Measurements from ENCODE around the gene HBD. TPM values are rescaled to one million over a fixed set of nuclear protein-coding genes. Genes with fewer than 3 reads are reported as not detected.
A peak's percentile ranks its signal among the peaks of the same experiment; 100 is the strongest.

HBD gene
- total RNA-seq, 1 experiment from 2014 or later: not detected

DNA sequence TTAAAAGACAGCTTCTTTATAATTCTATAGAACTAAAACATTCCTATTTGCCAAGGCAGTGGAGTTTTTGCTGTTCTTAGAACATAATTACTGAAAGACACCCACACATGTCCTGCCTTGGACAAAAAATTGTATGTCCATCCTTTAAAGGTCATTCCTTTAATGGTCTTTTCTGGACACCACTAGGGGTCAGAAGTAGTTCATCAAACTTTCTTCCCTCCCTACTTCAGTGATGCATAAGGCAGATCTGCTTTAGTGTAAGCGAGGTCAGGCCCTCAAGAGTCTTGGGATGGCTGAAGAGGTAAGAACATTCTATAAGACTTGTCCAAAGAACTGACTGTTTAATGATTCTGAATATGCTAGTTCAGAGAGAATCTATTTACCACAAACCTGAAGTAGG is 29.5 kb downstream of the HBD start:
- H3K4me1 ChIP-seq (ENCODE audit: low read length): no peaks in the 10 kb centered on the region

GRCh38 chr11:5203366-5203765 is 30.9 kb downstream of the HBD start:
- Histone ChIP-seq H4K20me1 (ENCODE audit: insufficient read depth, low read depth, low read length) (no peaks in the 10 kb centered on the region), H3K9ac (ENCODE audit: low read length) (no peak overlapping the region), H2AFZ (ENCODE audit: low read length) (no peak overlapping the region), H3K9me2 (replicated peaks; ENCODE audit: insufficient read depth, low read length) (no peaks in the 10 kb centered on the region), H3K79me2 (ENCODE audit: low read length) (no peaks in the 10 kb centered on the region), H3K9me3 (ENCODE audit: low read length) (no peaks in the 10 kb centered on the region), H3K4me3 (ENCODE audit: low read length) (no peak overlapping the region), H3K27ac (ENCODE audit: low read length) (no peak overlapping the region), H3K4me1 (ENCODE audit: low read length) (no peaks in the 10 kb centered on the region), H3K27me3 (ENCODE audit: low read length) (no peaks in the 10 kb centered on the region), H3K4me2 (ENCODE audit: low read depth, low read length, poor library complexity, severe bottlenecking) (no peak overlapping the region), H3K36me3 (ENCODE audit: insufficient read depth, low read length) (no peaks in the 10 kb centered on the region)
- DNase-seq: no peak

More for the DNA sequence above, 29.5 kb downstream of the HBD start:
- Histone ChIP-seq H3K27me3 (ENCODE audit: low read length) (no peaks in the 10 kb centered on the region), H3K4me3 (ENCODE audit: low read length) (no peak overlapping the region), H3K27ac (ENCODE audit: low read length) (no peak overlapping the region), H3K36me3 (ENCODE audit: insufficient read depth, low read length) (no peaks in the 10 kb centered on the region), H2AFZ (ENCODE audit: low read length) (no peak overlapping the region), H3K4me2 (ENCODE audit: low read depth, low read length, poor library complexity, severe bottlenecking) (no peak overlapping the region), H3K9ac (ENCODE audit: low read length) (no peak overlapping the region), H4K20me1 (ENCODE audit: insufficient read depth, low read depth, low read length) (no peaks in the 10 kb centered on the region), H3K9me3 (ENCODE audit: low read length) (no peaks in the 10 kb centered on the region), H3K9me2 (replicated peaks; ENCODE audit: insufficient read depth, low read length) (no peaks in the 10 kb centered on the region), H3K79me2 (ENCODE audit: low read length) (no peaks in the 10 kb centered on the region)
- DNase-seq: peak; percentile 66

DNA sequence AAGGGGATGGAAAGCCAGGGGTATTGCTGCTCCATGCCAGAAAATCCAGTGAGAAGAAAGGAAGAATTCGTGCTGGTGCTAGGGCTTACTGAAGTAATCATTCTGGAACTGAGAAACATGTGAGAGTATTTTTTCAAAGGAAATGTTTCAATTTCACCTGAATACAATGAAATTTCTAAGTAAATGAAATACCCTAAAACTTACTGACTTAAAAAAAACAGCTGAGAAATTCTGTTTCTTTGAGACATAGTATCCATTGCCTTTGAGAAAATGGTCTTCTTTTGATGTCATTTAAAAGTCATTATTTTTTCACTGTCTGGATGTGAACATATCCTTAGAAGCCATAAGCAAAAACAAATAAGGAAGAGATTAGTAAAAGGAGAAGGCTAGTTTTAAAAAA is 33.7 kb downstream of the HBD start, which contains the start of gene OR51V1:
Gene OR51V1 (minus strand): TSS at position 101 of the 400 bp plus-strand sequence. CDS start 0 bp downstream, at position 101.
- Histone ChIP-seq H3K27me3 (ENCODE audit: low read length) (no peaks in the 10 kb centered on the region), H3K4me3 (ENCODE audit: low read length) (no peak within 1 kb of the TSS), H3K36me3 (ENCODE audit: insufficient read depth, low read length) (no peaks in the 10 kb centered on the region), H3K9me2 (replicated peaks; ENCODE audit: insufficient read depth, low read length) (no peaks in the 10 kb centered on the region), H3K9me3 (ENCODE audit: low read length) (no peaks in the 10 kb centered on the region), H3K4me1 (ENCODE audit: low read length) (no peaks in the 10 kb centered on the region), H3K9ac (ENCODE audit: low read length) (no peak within 1 kb of the TSS), H4K20me1 (ENCODE audit: insufficient read depth, low read depth, low read length) (no peaks in the 10 kb centered on the region), H2AFZ (ENCODE audit: low read length) (no peak within 1 kb of the TSS), H3K27ac (ENCODE audit: low read length) (no peak within 1 kb of the TSS), H3K4me2 (ENCODE audit: low read depth, low read length, poor library complexity, severe bottlenecking) (no peak within 1 kb of the TSS), H3K79me2 (ENCODE audit: low read length) (no peaks in the 10 kb centered on the region)
- DNase-seq: no peak

DNA sequence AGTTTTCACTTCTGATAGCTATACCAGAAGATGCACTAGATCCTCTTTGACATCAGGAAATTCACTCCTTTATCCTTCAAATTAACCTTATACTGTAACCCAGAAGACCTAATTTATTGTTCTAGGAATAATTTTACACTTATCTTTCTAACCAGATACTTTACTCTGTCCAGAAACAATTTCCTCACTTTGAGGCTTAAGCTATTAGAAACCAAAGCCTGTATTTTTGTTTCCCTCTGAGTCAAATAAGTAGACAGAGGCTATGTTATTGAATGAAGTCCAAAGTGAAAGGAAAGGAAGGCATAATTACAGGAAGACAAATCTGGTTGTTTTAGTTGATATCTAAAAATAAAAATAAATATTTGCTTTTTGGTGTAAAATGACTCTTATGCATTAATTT is 36.0 kb downstream of the HBD start:
- H3K79me2 ChIP-seq (ENCODE audit: low read length): no peaks in the 10 kb centered on the region
- H2AFZ ChIP-seq (ENCODE audit: low read length): no peak overlapping the region
- no peak for DNase-seq

DNA sequence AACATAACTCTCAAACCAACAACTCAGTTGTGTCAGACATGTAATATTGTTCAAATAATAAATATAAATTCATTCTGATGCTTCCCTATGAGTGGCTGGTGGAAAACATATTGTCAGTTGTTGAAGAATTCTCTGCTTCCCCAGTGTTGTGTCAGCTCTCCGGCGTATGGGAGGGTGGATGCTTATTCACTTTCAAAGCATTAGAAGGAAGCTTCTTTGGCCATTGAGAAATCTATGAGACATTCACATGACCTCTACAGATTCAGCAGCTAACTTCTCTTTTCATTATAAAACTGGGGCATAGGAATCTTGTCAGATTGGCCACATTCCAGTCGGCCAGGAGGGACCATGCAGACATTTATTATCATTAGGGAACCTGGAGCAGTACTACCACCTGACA is 36.7 kb downstream of the HBD start:
- H3K36me3 ChIP-seq (ENCODE audit: insufficient read depth, low read length): no peaks in the 10 kb centered on the region
- H3K9me3 ChIP-seq (ENCODE audit: low read length): no peaks in the 10 kb centered on the region
- no peak overlapping the region for H3K4me2 ChIP-seq (ENCODE audit: low read depth, low read length, poor library complexity, severe bottlenecking)
- H3K4me1 ChIP-seq (ENCODE audit: low read length): no peaks in the 10 kb centered on the region
- H3K9ac ChIP-seq (ENCODE audit: low read length): no peak overlapping the region
- H3K9me2 ChIP-seq (replicated peaks; ENCODE audit: insufficient read depth, low read length): no peaks in the 10 kb centered on the region
- H4K20me1 ChIP-seq (ENCODE audit: insufficient read depth, low read depth, low read length): no peaks in the 10 kb centered on the region
- H3K27me3 ChIP-seq (ENCODE audit: low read length): no peaks in the 10 kb centered on the region
- no peak for DNase-seq
- no peak overlapping the region for H3K27ac ChIP-seq (ENCODE audit: low read length)
- H2AFZ ChIP-seq (ENCODE audit: low read length): no peak overlapping the region
- no peak overlapping the region for H3K4me3 ChIP-seq (ENCODE audit: low read length)
- no peaks in the 10 kb centered on the region for H3K79me2 ChIP-seq (ENCODE audit: low read length)

More for the DNA sequence above, 36.0 kb downstream of the HBD start:
- Histone ChIP-seq H3K27ac (ENCODE audit: low read length) (no peak overlapping the region), H3K36me3 (ENCODE audit: insufficient read depth, low read length) (no peaks in the 10 kb centered on the region), H3K4me3 (ENCODE audit: low read length) (no peak overlapping the region), H3K27me3 (ENCODE audit: low read length) (no peaks in the 10 kb centered on the region), H3K4me2 (ENCODE audit: low read depth, low read length, poor library complexity, severe bottlenecking) (no peak overlapping the region), H4K20me1 (ENCODE audit: insufficient read depth, low read depth, low read length) (no peaks in the 10 kb centered on the region), H3K9me2 (replicated peaks; ENCODE audit: insufficient read depth, low read length) (no peaks in the 10 kb centered on the region), H3K9me3 (ENCODE audit: low read length) (no peaks in the 10 kb centered on the region), H3K9ac (ENCODE audit: low read length) (no peak overlapping the region), H3K4me1 (ENCODE audit: low read length) (no peaks in the 10 kb centered on the region)

- Histone ChIP-seq H3K4me3 (ENCODE audit: low read length) (no peak overlapping the region), H3K36me3 (ENCODE audit: insufficient read depth, low read length) (no peaks in the 10 kb centered on the region), H3K9me2 (replicated peaks; ENCODE audit: insufficient read depth, low read length) (no peaks in the 10 kb centered on the region), H3K4me2 (ENCODE audit: low read depth, low read length, poor library complexity, severe bottlenecking) (no peak overlapping the region), H4K20me1 (ENCODE audit: insufficient read depth, low read depth, low read length) (no peaks in the 10 kb centered on the region), H3K4me1 (ENCODE audit: low read length) (no peaks in the 10 kb centered on the region), H3K9me3 (ENCODE audit: low read length) (no peaks in the 10 kb centered on the region), H3K27me3 (ENCODE audit: low read length) (no peaks in the 10 kb centered on the region), H3K27ac (ENCODE audit: low read length) (no peak overlapping the region), H3K79me2 (ENCODE audit: low read length) (no peaks in the 10 kb centered on the region), H2AFZ (ENCODE audit: low read length) (no peak overlapping the region), H3K9ac (ENCODE audit: low read length) (no peak overlapping the region)
- DNase-seq: no peak
Observed at GRCh38 chr11:5196731-5197130, 37.6 kb downstream of the HBD start.

DNA sequence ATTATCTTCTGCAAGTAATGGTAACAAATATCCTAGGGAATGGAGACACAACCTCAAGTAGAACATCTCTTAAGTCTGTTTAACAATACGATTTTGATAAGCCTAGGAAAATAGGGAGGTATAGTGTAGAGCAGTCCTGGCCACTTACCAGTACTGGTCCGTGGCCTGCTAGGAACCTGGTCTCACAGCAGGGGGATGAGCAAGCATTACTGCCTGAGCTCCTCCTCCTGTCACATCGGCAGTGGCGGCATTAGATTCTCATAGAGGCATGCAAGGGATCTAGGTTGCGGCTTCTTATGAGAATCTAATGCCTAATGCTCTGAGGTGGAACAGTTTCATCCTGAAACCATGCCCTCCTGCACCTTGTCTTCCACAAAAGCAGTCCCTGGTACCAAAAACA is 38.2 kb downstream of the HBD start:
- no peak for DNase-seq
- H3K9me3 ChIP-seq (ENCODE audit: low read length): no peaks in the 10 kb centered on the region
- H3K9me2 ChIP-seq (replicated peaks; ENCODE audit: insufficient read depth, low read length): no peaks in the 10 kb centered on the region
- no peak overlapping the region for H3K4me2 ChIP-seq (ENCODE audit: low read depth, low read length, poor library complexity, severe bottlenecking)
- no peak overlapping the region for H3K9ac ChIP-seq (ENCODE audit: low read length)
- H3K36me3 ChIP-seq (ENCODE audit: insufficient read depth, low read length): no peaks in the 10 kb centered on the region
- H4K20me1 ChIP-seq (ENCODE audit: insufficient read depth, low read depth, low read length): no peaks in the 10 kb centered on the region
- H3K27me3 ChIP-seq (ENCODE audit: low read length): no peaks in the 10 kb centered on the region
- H2AFZ ChIP-seq (ENCODE audit: low read length): no peak overlapping the region
- H3K4me1 ChIP-seq (ENCODE audit: low read length): no peaks in the 10 kb centered on the region
- H3K27ac ChIP-seq (ENCODE audit: low read length): no peak overlapping the region
- no peaks in the 10 kb centered on the region for H3K79me2 ChIP-seq (ENCODE audit: low read length)
- no peak overlapping the region for H3K4me3 ChIP-seq (ENCODE audit: low read length)

DNA sequence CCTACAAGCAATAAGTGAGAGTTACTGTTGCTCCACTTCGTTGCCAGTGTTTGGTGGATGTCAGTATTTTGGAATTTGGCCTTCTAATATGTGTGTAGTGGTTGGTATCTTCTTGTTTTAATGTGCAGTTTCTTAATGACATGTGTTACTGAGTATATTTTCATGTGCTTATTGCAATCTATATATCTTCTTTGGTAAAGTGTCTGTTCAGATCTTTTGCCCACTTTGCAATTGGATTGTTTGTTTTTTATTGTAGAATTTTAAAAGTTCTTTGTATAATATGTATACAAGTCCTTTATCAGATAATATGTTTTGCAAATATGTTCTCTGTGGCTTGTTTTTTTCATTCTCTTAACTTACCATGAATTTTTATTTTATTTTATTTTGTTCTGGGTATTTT is 41.5 kb downstream of the HBD start:
- Histone ChIP-seq H3K27me3 (ENCODE audit: low read length) (no peaks in the 10 kb centered on the region), H2AFZ (ENCODE audit: low read length) (no peak overlapping the region), H3K36me3 (ENCODE audit: insufficient read depth, low read length) (no peaks in the 10 kb centered on the region), H3K9me2 (replicated peaks; ENCODE audit: insufficient read depth, low read length) (no peaks in the 10 kb centered on the region), H3K9me3 (ENCODE audit: low read length) (no peaks in the 10 kb centered on the region), H3K4me2 (ENCODE audit: low read depth, low read length, poor library complexity, severe bottlenecking) (no peak overlapping the region), H3K27ac (ENCODE audit: low read length) (no peak overlapping the region), H3K4me3 (ENCODE audit: low read length) (no peak overlapping the region), H3K79me2 (ENCODE audit: low read length) (no peaks in the 10 kb centered on the region), H4K20me1 (ENCODE audit: insufficient read depth, low read depth, low read length) (no peaks in the 10 kb centered on the region), H3K4me1 (ENCODE audit: low read length) (no peaks in the 10 kb centered on the region), H3K9ac (ENCODE audit: low read length) (no peak overlapping the region)
- no peak for DNase-seq

GRCh38 chr11:5188201-5188600 is 46.1 kb downstream of the HBD start:
- H3K27me3 ChIP-seq (ENCODE audit: low read length): no peaks in the 10 kb centered on the region
- H3K4me3 ChIP-seq (ENCODE audit: low read length): no peak overlapping the region
- no peak for DNase-seq
- no peaks in the 10 kb centered on the region for H3K4me1 ChIP-seq (ENCODE audit: low read length)
- H3K79me2 ChIP-seq (ENCODE audit: low read length): no peaks in the 10 kb centered on the region
- no peaks in the 10 kb centered on the region for H3K36me3 ChIP-seq (ENCODE audit: insufficient read depth, low read length)
- H4K20me1 ChIP-seq (ENCODE audit: insufficient read depth, low read depth, low read length): no peaks in the 10 kb centered on the region
- no peaks in the 10 kb centered on the region for H3K9me3 ChIP-seq (ENCODE audit: low read length)
- H3K9me2 ChIP-seq (replicated peaks; ENCODE audit: insufficient read depth, low read length): no peaks in the 10 kb centered on the region
- no peak overlapping the region for H3K4me2 ChIP-seq (ENCODE audit: low read depth, low read length, poor library complexity, severe bottlenecking)
- H2AFZ ChIP-seq (ENCODE audit: low read length): no peak overlapping the region
- no peak overlapping the region for H3K9ac ChIP-seq (ENCODE audit: low read length)
- no peak overlapping the region for H3K27ac ChIP-seq (ENCODE audit: low read length)
